ENCODE results near the gene UBE2E2. TPM values are rescaled to one million over a fixed set of nuclear protein-coding genes. Genes with fewer than 3 reads are reported as not detected.

Gene UBE2E2
- total and polyA plus RNA-seq, 2 donors (not counting 1 experiment from before 2014, with no cell fraction given) = 16.0 to 45.0 TPM

- peaks cover 5 to 7% (median 5%) of the 10 kb centered on the region in 3 donors for H3K9me3 ChIP-seq (ENCODE audit: control extremely low read depth in 1 of 3, control insufficient read depth in 2 of 3, insufficient read depth in 1 of 3, low read length in 2 of 3)
- no peak overlapping the region for H3K4me2 ChIP-seq (replicated peaks; ENCODE audit: low read depth, low read length, poor library complexity, severe bottlenecking)
- ATAC-seq (ENCODE audit: low read depth) = no peak
- peaks cover 50% of the 10 kb centered on the region for H3K4me1 Mint-ChIP-seq
- no peak overlapping the region for H3K27ac ChIP-seq (ENCODE audit: low read length in 2 of 2)
- no peak overlapping the region for H3K27ac Mint-ChIP-seq
- H3K9me3 Mint-ChIP-seq (ENCODE audit: insufficient read depth) = peaks cover 5% of the 10 kb centered on the region
- H2AFZ ChIP-seq (ENCODE audit: insufficient read depth, low read depth, low read length, poor library complexity, severe bottlenecking) = no peak overlapping the region
- peaks cover 77% of the 10 kb centered on the region for H4K20me1 ChIP-seq (ENCODE audit: control insufficient read depth, insufficient read depth, low read length, poor library complexity, severe bottlenecking)
- no CpG with 5 or more reads among the region's 3 CpGs for WGBS (ENCODE audit: insufficient coverage)
- H3K4me3 Mint-ChIP-seq = no peak overlapping the region
- H3K9ac ChIP-seq (ENCODE audit: low read length) = no peak overlapping the region
- peaks cover 100% of the 10 kb centered on the region for H3K79me2 ChIP-seq (ENCODE audit: control insufficient read depth, insufficient read depth, low read length)
- no peaks in the 10 kb centered on the region for H3K27me3 Mint-ChIP-seq
- no peaks in the 10 kb centered on the region for H3K27me3 ChIP-seq (replicated peaks in 1 of 4; ENCODE audit: control extremely low read depth in 1 of 4, control insufficient read depth in 3 of 4, insufficient read depth in 4 of 4, low read length in 3 of 4)
- ChIA-PET CTCF (no interaction called here), POLR2A (no interaction called here)
- no peak for TF ChIP-seq EZH2 (IDR thresholded peaks at IDR 0.05; ENCODE audit: borderline replicate concordance, insufficient read depth, low read depth, low read length, poor library complexity, severe bottlenecking)
- TF ChIP-seq, protein P1, sequence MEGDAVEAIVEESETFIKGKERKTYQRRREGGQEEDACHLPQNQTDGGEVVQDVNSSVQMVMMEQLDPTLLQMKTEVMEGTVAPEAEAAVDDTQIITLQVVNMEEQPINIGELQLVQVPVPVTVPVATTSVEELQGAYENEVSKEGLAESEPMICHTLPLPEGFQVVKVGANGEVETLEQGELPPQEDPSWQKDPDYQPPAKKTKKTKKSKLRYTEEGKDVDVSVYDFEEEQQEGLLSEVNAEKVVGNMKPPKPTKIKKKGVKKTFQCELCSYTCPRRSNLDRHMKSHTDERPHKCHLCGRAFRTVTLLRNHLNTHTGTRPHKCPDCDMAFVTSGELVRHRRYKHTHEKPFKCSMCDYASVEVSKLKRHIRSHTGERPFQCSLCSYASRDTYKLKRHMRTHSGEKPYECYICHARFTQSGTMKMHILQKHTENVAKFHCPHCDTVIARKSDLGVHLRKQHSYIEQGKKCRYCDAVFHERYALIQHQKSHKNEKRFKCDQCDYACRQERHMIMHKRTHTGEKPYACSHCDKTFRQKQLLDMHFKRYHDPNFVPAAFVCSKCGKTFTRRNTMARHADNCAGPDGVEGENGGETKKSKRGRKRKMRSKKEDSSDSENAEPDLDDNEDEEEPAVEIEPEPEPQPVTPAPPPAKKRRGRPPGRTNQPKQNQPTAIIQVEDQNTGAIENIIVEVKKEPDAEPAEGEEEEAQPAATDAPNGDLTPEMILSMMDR (IDR thresholded peaks at IDR 0.05) = no peak
- peaks cover 6 to 27% of the 10 kb centered on the region in 2 donors for H3K4me1 ChIP-seq (ENCODE audit: control insufficient read depth in 2 of 2, insufficient read depth in 2 of 2, low read length in 2 of 2)
- DNase-seq = no peak
- no peak overlapping the region for H3K4me3 ChIP-seq (ENCODE audit: control extremely low read depth in 1 of 5, extremely low read depth in 1 of 5, insufficient read depth in 1 of 5, low read depth in 2 of 5, low read length in 4 of 5)
- H3K36me3 ChIP-seq (replicated peaks in 1 of 2; ENCODE audit: control extremely low read depth in 1 of 2, control insufficient read depth in 1 of 2, extremely low read depth in 1 of 2, insufficient read depth in 2 of 2, low read length in 1 of 2) = peaks cover 0 to 6% of the 10 kb centered on the region in 2 experiments
- intact Hi-C loops (cut with micrococcal nuclease) = no loop called here
Measured at GRCh38 chr3:23232016-23232415, 28.9 kb downstream of the UBE2E2 start.

DNA sequence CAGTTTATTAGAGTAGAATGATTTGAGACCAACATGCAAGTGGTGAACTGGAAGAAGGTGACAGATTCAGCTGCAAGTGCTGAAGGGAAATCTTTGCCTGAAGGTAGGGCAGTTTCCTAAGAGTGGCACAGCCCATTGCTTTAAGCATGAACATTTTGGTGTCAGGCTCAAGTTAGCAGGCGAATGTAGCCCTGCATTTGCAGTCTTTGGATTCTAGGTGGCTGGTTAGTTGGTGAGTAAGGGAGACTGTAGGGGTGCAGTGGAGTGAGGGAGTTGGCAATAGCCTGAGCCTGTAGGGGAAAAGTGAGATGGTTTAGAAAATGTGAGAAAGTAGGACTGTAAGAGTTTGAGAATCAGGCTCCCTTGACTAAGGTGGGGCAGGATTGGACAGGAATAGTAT lies 29.7 kb downstream of the UBE2E2 start:
- intact Hi-C loops (cut with micrococcal nuclease) = no loop called here
- Histone ChIP-seq H3K4me1 (ENCODE audit: control insufficient read depth in 2 of 2, insufficient read depth in 2 of 2, low read length in 2 of 2) (peaks cover 7 to 24% of the 10 kb centered on the region in 2 donors), H3K27me3 (replicated peaks in 1 of 4; ENCODE audit: control extremely low read depth in 1 of 4, control insufficient read depth in 3 of 4, insufficient read depth in 4 of 4, low read length in 3 of 4) (no peaks in the 10 kb centered on the region), H3K9ac (ENCODE audit: low read length) (no peak overlapping the region), H4K20me1 (ENCODE audit: control insufficient read depth, insufficient read depth, low read length, poor library complexity, severe bottlenecking) (peaks cover 74% of the 10 kb centered on the region), H3K4me3 (ENCODE audit: control extremely low read depth in 1 of 5, extremely low read depth in 1 of 5, insufficient read depth in 1 of 5, low read depth in 2 of 5, low read length in 4 of 5) (no peak overlapping the region), H3K79me2 (ENCODE audit: control insufficient read depth, insufficient read depth, low read length) (peaks cover 99% of the 10 kb centered on the region), H3K4me2 (replicated peaks; ENCODE audit: low read depth, low read length, poor library complexity, severe bottlenecking) (peak overlapping the region; percentile 4), H3K27ac (ENCODE audit: low read length in 2 of 2) (no peak overlapping the region), H3K36me3 (replicated peaks in 1 of 2; ENCODE audit: control extremely low read depth in 1 of 2, control insufficient read depth in 1 of 2, extremely low read depth in 1 of 2, insufficient read depth in 2 of 2, low read length in 1 of 2) (peaks cover 0 to 6% of the 10 kb centered on the region in 2 experiments), H3K9me3 (ENCODE audit: control extremely low read depth in 1 of 3, control insufficient read depth in 2 of 3, insufficient read depth in 1 of 3, low read length in 2 of 3) (peaks cover 5 to 7% (median 5%) of the 10 kb centered on the region in 3 donors), H2AFZ (ENCODE audit: insufficient read depth, low read depth, low read length, poor library complexity, severe bottlenecking) (no peak overlapping the region)
- ATAC-seq (ENCODE audit: low read depth) (no peak), DNase-seq (no peak)
- POLR2A ChIA-PET = interaction anchor here (0.5 kb wide), 1 partner anchor 615 kb away, joined by 5 read pairs; no protein-coding TSS in a partner anchor
- CTCF ChIA-PET = no interaction called here
- Mint-ChIP-seq H3K4me3 (no peak overlapping the region), H3K27me3 (no peaks in the 10 kb centered on the region), H3K4me1 (peaks cover 46% of the 10 kb centered on the region), H3K9me3 (ENCODE audit: insufficient read depth) (peaks cover 5% of the 10 kb centered on the region), H3K27ac (no peak overlapping the region)
- TF ChIP-seq, protein P1 (IDR thresholded peaks at IDR 0.05) = no peak
- TF ChIP-seq EZH2 (IDR thresholded peaks at IDR 0.05; ENCODE audit: borderline replicate concordance, insufficient read depth, low read depth, low read length, poor library complexity, severe bottlenecking) = no peak
- WGBS (ENCODE audit: insufficient coverage) = 89% methylated on average over 1 of the region's 1 CpG

Measured in B cell (primary cell).